DMS153 treated with DMSO at 0.1 percent for 48 hours (cell line): Measurements from ENCODE around the gene OR5J2.
"Not testable (repeated sequence)": the region's sequence is repeated elsewhere in the genome, so short reads cannot be mapped to it uniquely, and the experiment has no call there.

Experiments used
- DNase-seq: peaks from one replicate; lab custom pipeline; 2025; ENCODE audit not compliant: unreplicated experiment; lab: John Stamatoyannopoulos, UW

The OR5J2 gene

DNA sequence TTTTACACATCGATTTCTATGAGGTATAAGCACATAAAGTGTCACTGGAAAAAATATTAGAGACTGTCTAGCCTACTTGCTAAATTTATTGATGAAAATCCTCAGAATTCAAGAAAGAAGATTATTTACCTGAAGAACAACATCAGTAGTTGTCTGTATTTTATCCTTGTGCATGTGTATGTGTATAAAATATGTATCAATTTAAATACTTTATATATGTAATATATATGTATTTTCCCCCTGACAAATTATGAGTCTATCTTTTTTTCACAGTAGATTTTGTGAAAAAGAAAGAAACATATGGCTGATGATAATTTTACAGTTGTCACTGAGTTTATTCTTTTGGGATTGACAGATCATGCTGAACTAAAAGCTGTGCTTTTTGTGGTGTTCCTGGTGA lies at the start of gene OR5J2:
Gene OR5J2, plus strand, starts transcription at position 301 of the 400 bp plus-strand sequence. Its CDS starts 0 bp downstream, at position 301.
- DNase-seq = no peak

DNA sequence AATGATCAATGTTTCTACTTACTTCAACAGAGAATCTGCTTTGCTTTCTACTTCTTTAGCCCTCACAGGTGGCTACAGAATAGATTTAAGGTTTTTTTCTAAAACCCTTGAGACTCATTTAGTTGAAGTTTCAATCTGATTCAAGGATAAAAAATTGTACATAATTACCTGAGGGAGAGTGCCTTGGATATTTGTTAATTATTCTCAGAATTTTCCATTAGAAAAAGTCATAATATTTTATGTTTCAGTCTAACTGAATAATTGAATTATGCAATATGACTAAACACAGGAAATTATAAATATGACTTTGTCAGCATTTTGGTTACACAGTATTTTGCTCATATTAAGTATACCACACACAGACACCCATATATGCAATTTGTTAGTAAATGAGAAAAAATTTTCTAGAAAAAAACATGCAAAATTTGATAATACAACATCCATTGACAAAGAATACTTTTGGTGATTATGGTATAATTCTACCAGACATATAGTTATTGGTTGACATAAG lies 36.2 kb upstream of the OR5J2 start, which contains the start of gene OR8J3:
Gene OR8J3, minus strand, starts transcription at position 51 of the 511 bp plus-strand sequence. CDS start 2,483 bp downstream, outside the sequence.
- DNase-seq = no peak

DNA sequence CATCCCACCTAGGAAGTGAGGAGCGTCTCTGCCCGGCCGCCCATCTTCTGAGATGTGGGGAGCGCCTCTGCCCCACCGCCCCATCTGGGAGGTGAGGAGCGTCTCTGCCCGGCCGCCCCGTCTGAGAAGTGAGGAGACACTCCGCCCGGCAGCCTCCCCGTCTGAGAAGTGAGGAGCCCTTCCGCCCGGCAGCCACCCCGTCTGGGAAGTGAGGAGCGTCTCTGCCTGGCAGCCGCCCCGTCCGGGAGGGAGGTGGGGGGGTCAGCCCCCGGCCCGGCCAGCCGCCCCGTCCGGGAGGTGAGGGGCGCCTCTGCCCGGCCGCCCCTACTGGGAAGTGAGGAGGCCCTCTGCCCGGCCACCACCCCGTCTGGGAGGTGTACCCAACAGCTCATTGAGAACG lies 32.7 kb upstream of the OR5J2 start:
- DNase-seq = not testable (repeated sequence)

DNA sequence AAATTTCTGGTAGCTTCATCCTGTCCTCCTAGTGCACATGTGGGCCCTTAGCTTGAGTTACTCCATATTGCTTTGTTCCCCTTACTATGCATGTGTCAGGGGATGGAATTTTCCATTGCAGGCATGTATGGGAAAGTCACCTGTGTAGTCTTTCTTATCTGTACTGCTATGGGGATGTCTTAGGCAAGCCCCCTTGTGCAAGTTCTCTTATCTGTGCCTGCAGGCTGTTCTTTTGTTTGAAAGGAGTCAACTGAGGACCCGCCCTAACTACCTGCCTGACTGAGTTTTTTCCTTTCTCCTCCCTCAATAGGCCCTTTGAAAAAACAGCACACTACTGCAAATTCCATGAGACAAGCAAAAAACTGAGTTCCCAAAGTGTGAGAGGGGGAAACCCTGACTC lies 25.0 kb upstream of the OR5J2 start:
- no peak for DNase-seq

DNA sequence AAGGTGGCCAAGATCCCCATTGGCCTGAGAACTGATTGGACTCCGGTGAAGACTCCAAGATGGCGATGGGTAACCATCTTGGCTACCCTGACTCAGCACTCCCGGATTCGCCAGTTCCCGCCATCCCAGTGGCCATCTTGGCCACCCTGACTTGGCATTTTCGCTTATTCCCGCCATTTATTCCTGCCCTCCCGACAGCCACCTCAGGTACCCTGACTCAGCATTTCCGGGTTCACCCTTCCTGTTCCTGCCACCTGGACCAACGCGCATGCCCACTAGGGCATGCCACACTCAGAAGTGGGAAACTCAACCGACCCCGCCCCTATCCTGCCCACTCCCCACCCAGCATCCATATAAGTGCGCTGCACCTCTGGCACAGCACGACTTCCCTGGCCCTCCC lies 24.1 kb upstream of the OR5J2 start:
- DNase-seq = no peak

DNA sequence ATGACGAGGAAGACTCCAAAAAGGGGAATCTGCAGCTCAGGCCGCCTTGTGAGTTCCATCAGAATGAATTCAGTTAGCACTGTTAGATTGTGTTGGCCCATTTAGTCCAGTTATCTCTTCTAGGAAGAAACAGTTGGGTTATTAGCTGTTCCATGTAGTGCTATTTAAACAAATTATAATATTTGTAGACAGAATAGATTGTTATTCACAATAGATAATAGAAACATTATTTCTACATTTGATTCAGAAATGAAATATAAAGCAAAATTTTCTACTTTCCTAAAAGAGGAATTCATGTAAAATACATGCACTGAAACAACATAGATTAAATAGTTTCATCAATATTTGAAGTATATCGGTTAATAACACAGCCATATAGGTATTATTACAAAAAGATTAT lies 16.2 kb upstream of the OR5J2 start, which contains the start of gene OR8K5:
Gene OR8K5, minus strand, starts transcription at position 101 of the 400 bp plus-strand sequence. Its CDS starts 0 bp downstream, at position 101.
- no peak for DNase-seq

DNA sequence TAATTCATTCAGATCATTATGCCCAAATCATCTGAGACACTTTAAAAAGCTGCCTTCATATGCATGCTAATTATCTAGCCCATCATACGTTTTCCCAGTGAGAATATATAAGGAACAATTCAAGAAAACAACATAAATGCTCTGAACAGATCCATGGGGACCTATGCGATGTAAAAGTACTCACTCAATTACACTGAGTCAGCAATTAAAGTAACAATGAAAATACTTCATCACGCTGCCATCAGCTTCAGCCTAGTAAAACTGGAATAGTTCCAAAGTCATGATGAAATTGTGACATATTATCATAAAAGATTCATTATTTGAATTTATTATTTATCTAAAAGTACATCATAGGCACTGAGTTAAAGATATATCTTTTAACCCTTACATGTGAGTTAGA lies 12.6 kb upstream of the OR5J2 start:
- DNase-seq = no peak

DNA sequence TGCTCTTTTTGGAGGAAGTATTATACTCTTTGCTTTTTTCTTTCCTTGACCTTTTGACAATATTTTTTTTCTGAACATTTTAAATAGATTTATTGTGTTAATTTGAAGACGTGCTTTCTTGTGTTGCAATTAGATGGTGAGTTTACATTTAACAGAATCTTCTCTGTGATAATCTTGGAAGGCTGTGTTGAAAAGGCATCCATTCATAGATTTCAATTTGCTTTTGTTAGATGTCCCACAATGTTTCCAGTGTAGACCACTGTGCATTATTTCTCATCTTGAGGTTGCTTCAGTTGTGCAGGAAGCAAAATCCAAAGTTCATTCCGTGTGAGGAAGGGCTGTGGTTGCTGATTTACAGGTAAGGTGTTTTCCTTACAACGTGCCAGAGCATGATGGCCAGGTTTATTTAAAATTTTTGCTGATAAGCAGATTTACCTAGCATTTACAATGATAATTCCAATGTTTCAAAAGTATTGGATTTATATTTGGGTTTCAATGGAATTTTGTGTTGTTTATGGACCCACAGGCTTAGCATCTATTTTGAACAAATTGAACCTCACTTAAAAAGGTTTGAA lies 4.1 kb upstream of the OR5J2 start:
- DNase-seq = no peak

DNA sequence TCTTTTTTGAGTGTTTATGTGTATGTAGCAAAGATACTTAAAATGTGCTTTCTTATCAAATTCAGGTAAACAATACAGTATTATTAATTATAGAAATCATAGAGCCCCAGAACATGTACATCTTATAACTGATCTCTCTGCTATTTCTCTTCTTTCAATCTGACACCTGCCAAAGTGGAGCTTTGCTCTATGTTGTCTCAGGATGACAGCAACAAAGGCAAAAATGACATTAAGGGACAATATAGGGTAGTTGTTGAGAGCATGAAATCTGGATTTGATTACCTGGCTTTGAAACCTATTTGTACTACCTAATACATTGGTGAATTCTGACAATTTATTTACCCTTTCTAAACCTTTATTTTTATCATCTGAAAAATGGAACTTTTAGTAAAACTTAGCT lies 7.0 kb downstream of the OR5J2 start:
- no peak for DNase-seq

DNA sequence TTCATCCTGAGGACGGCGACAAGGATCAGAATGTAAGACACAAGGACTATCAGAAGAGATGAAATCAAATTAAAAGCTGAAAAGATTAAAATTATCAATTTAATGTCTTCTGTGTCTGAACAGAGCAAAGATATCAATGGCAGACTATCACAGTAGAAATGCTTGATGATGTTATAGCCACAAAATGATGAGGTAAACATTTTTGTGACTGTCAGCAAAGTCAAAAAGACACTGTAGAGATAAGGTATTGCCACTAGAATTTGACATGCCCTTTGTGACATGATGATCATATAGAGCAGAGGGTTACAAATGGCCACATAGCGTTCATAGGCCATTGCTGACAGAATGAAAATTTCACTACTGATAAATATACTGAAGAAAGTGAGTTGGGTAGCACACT lies 12.2 kb downstream of the OR5J2 start:
- DNase-seq = no peak

DNA sequence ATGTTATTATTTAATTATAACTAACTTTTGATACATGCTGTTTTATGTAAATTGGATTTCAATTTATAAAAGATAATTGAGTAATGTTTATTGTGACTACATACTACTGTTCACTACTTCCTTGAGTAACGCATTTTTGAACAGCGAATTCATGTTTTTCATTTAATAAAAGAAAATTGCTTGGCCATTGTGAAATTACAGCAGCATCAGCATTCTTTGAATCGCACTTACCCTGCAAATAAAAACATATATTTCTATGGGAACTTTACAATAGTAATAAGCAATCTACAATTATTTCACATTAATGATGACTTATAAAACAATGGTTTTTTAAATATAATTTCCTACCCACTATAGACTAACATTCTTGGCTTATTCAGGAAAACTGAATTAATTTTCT lies 20.3 kb downstream of the OR5J2 start:
- no peak for DNase-seq

DNA sequence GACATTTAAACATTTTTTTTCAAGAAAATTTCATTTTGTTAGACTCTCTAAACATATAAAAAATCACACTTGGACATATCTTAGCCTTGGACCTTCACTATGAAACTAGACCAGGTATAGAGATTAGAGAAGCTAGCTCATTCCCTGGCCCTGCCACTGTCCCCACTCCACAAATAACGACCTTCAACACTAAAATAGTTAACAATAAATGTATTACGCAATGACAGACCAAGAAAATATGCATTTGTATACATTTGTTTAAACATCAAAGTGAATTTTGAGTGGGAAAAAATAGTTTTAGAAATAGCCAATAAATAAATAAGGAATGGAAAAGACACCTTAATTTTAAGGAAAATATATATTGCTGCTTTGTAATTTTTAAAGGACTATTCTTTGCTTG lies 20.9 kb downstream of the OR5J2 start:
- no peak for DNase-seq

DNA sequence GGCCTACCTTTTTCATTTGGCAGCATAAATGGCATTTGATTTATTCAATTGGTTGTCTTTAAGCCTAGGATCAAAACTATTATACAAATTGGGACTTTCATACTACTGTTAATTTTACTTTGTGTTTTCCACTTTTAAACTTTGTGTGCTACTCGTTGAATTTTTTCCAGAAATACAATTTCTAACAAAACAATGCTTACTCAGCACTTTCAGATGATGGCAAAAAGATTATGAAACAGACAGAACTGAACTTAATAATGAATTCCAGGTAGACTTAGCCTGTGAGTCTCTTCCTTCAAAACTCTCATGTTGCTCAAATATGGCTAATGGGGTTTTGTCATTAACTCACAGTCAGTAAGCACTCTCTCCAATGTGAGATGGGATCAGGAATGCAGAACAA lies 31.4 kb downstream of the OR5J2 start:
- DNase-seq = no peak

DNA sequence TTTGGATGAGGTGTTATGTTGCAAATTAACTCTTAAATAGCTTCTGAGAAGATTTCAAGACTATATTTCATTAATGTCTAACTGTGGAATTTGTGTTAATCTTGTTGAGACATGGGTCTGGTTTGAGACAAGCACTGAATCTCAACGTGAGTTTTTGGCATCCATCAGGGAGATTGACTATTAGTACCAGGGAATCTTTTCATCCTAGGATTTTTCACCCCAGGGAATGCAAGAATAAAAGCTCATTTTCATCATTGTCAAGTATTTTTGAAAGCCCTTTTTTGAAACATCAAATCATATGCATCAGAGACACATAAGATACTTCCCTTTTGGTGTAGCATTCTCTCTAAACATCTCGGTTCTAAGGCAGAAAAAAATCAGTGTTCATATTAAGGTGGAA lies 38.1 kb downstream of the OR5J2 start:
- DNase-seq = no peak

DNA sequence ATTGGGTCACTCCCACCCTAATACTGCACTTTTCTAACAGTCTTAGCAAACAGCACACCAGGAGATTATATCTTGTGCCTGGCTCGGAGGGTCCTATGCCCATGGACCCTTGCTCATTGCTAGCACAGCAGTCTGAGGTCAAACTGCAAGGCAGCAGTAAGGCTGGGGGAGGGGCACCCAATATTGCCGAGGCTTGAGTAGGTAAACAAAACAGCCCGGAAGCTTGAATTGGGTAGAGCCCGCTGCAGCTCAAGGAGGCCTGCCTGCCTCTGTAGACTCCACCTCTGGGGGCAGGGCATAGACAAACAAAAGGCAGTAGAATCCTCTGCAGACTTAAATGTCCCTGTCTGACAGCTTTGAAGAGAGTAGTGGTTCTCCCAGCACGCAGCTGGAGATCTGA lies 43.3 kb downstream of the OR5J2 start:
- DNase-seq = peak; percentile 41
